ENCODE results near the gene ST3GAL3.

DNA sequence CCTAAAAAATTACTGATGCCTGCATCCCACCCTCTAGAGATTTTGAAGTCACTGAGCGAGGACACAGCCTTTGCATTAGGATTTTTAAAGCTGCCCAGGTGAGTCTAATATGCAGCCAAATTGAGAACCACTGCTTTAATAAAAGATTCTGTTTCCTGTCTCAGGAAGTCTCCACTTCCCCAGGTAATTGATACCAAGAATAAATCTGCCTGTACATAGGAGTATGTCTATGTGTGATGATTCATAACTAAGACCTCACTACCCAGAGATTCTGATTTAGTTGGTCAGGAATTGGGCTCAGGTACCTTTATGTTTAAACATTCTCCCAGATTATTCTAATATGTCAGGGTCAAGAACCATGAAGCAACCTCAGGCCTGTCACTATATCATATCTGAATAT is 117.5 kb downstream of the ST3GAL3 start:
- TF ChIP-seq EZH2 (IDR thresholded peaks at IDR 0.05), result no peak
- TF ChIP-seq POLR2AphosphoS5 (IDR thresholded peaks at IDR 0.05; ENCODE audit: borderline replicate concordance, low read depth, low read length), result no peak
- no peak for TF ChIP-seq FOXP2 (optimal IDR thresholded peaks at IDR 0.05; ENCODE audit: control extremely low read depth, extremely low read length, insufficient read depth)
